HEK293T (cell line): ENCODE data around the gene SALL1.

Source experiments
- BHLHE40 ChIP-seq: fragments of 450-650 bp; IDR thresholded peaks from 2 replicates; pipeline ENCODE4 v1.6.1; 2016; ENCODE audit warnings: mild to moderate bottlenecking, moderate library complexity, borderline replicate concordance
- CTBP1 ChIP-seq: fragments of 450-650 bp; IDR thresholded peaks from 2 replicates; pipeline ENCODE4 v1.6.1; 2016; ENCODE audit warnings: borderline replicate concordance
- ELF4 ChIP-seq: fragments of 450-650 bp; IDR thresholded peaks from 2 replicates; pipeline ENCODE4 v1.6.1; 2017; ENCODE audit warnings: antibody characterized with exemption
- FOXA1 ChIP-seq: fragments of 450-650 bp; IDR thresholded peaks from 2 replicates; pipeline ENCODE4 v1.6.1; 2016; ENCODE audit warnings: mild to moderate bottlenecking
- FOXK2 ChIP-seq: fragments of 450-650 bp; IDR thresholded peaks from 2 replicates; pipeline ENCODE4 v1.6.1; 2016; ENCODE audit warnings: mild to moderate bottlenecking
- FOXM1 ChIP-seq: fragments of 450-650 bp; IDR thresholded peaks from 2 replicates; pipeline ENCODE4 v1.6.1; 2017; ENCODE audit warnings: mild to moderate bottlenecking, borderline replicate concordance
- HDGF ChIP-seq: fragments of 450-650 bp; IDR thresholded peaks from 2 replicates; pipeline ENCODE4 v1.6.1; 2017; ENCODE audit warnings: antibody characterized with exemption, borderline replicate concordance
- L3MBTL2 ChIP-seq: fragments of 450-650 bp; conservative IDR thresholded peaks from 2 replicates; pipeline ENCODE4 v1.6.1; 2016; ENCODE audit warnings: mild to moderate bottlenecking
- LEF1 ChIP-seq: fragments of 450-650 bp; IDR thresholded peaks from 2 replicates; pipeline ENCODE4 v1.6.1; 2017; ENCODE audit warnings: mild to moderate bottlenecking, borderline replicate concordance
- NFRKB ChIP-seq: fragments of 450-650 bp; IDR thresholded peaks from 2 replicates; pipeline ENCODE4 v1.6.1; 2016; ENCODE audit warnings: mild to moderate bottlenecking, moderate library complexity
- PKNOX1 ChIP-seq: fragments of 450-650 bp; IDR thresholded peaks from 2 replicates; pipeline ENCODE4 v1.6.1; 2016
- SP1 ChIP-seq: fragments of 450-650 bp; IDR thresholded peaks from 2 replicates; pipeline ENCODE4 v1.6.1; 2017
- TARDBP ChIP-seq: fragments of 450-650 bp; IDR thresholded peaks from 2 replicates; pipeline ENCODE4 v1.6.1; 2016
- ZNF384 ChIP-seq: fragments of 450-650 bp; IDR thresholded peaks from 2 replicates; pipeline ENCODE4 v1.6.1; 2016

- no peak for TF ChIP-seq FOXA1
- no peak for TF ChIP-seq ZNF384
- no peak for TF ChIP-seq FOXM1
- no peak for TF ChIP-seq CTBP1
- no peak for TF ChIP-seq HDGF
- TF ChIP-seq SP1, result no peak
- no peak for TF ChIP-seq ELF4
- TF ChIP-seq TARDBP, result no peak
- TF ChIP-seq FOXK2, result no peak
- no peak for TF ChIP-seq LEF1
- no peak for TF ChIP-seq BHLHE40
- no peak for TF ChIP-seq NFRKB
- TF ChIP-seq L3MBTL2, result no peak
- no peak for TF ChIP-seq PKNOX1
These were observed 19.5 kb downstream of the SALL1 start for GRCh38 chr16:51131619-51132018.
